Spleen (tissue), 11 donors: Measurements from ENCODE around the gene FGD4. TPM values are rescaled to one million over a fixed set of nuclear protein-coding genes. Genes with fewer than 3 reads are reported as not detected.
A peak's percentile ranks its signal among the peaks of the same experiment; 100 is the strongest.

Source experiments
- DNase-seq: peaks from one replicate; pipeline ENCODE4 v3.0.0-alpha.2; 2020
- H3K27ac ChIP-seq, 8 donors: fragments of 200-600 bp; sonication (generic) in 7 of 8; 1 replicate in 4 of 8; 2 replicates in 4 of 8; pipeline versions ENCODE4 v1.5.0 to v1.8.0; 2016 to 2021; ENCODE audit warnings: inconsistent platforms in 4 of 8, mild to moderate bottlenecking in 4 of 8, moderate library complexity in 1 of 8
- H3K27me3 ChIP-seq, 7 donors: fragments of 200-600 bp; sonication (generic) in 6 of 7; replicated peaks in 1 of 7; 1 replicate in 4 of 7; 2 replicates in 3 of 7; pipeline versions ENCODE4 v1.5.0 to v1.8.0; 2016 to 2021; ENCODE audit warnings: inconsistent platforms in 3 of 7, mild to moderate bottlenecking in 1 of 7
- H3K36me3 ChIP-seq, 6 donors: fragments of 200-600 bp; sonication (generic) in 5 of 6; 1 replicate in 4 of 6; 2 replicates in 2 of 6; pipeline versions ENCODE4 v1.5.0 to v1.8.0; 2016 to 2021; ENCODE audit warnings: inconsistent platforms in 2 of 6
- H3K4me1 ChIP-seq, 6 donors: fragments of 200-600 bp; sonication (generic) in 5 of 6; 1 replicate in 3 of 6; 2 replicates in 3 of 6; pipeline versions ENCODE4 v1.5.0 to v1.8.0; 2016 to 2021; ENCODE audit warnings: inconsistent platforms in 3 of 6
- H3K4me3 ChIP-seq, 8 donors: fragments of 200-600 bp; sonication (generic) in 7 of 8; 1 replicate in 4 of 8; 2 replicates in 4 of 8; pipeline versions ENCODE4 v1.5.0 to v1.8.0; 2016 to 2021; ENCODE audit warnings: inconsistent platforms in 4 of 8, mild to moderate bottlenecking in 4 of 8, moderate library complexity in 2 of 8
- H3K9me3 ChIP-seq, 8 donors: fragments of 200-600 bp; sonication (generic) in 7 of 8; 1 replicate in 4 of 8; 2 replicates in 4 of 8; pipeline versions ENCODE4 v1.5.0 to v1.8.0; 2016 to 2021; ENCODE audit warnings: inconsistent platforms in 4 of 8
- CTCF ChIP-seq, 11 experiments: fragments of 200-600 bp in 7 of 11; fragments of 450-650 bp in 4 of 11; sonication (generic) in 4 of 11; IDR thresholded peaks in 8 of 11; conservative IDR thresholded peaks in 3 of 11; 1 replicate in 7 of 11; 2 replicates in 4 of 11; pipeline versions ENCODE4 v1.4.0 to v1.8.0; 2016 to 2021; ENCODE audit warnings: antibody characterized with exemption in 11 of 11, inconsistent platforms in 4 of 11, mild to moderate bottlenecking in 1 of 11
- POLR2A ChIP-seq, 3 donors: fragments of 450-650 bp; IDR thresholded peaks; one replicate each; pipeline ENCODE4 v1.5.1; 2017; ENCODE audit warnings: antibody characterized with exemption in 3 of 3, mild to moderate bottlenecking in 1 of 3
- POLR2AphosphoS5 ChIP-seq, 3 donors: sonication (generic); formaldehyde crosslinking; IDR thresholded peaks; one replicate each; pipeline ENCODE4 v1.5.1; 2017; ENCODE audit warnings: antibody characterized with exemption in 3 of 3
- WGBS, 5 donors: extraction: QIAGEN DNeasy Blood & Tissue Kit in 3 of 5; methylation state at CpG; one replicate each; pipeline versions ENCODE4 v1.1.5 to v1.1.7; 2013 to 2018; 5-methylcytosine and 5-hydroxymethylcytosine counted together
- intact Hi-C: fragments of 100-400 bp; cut with DNase I; formaldehyde crosslinking; loops from one replicate; pipeline ENCODE4 v1.15.0; 2023; ENCODE audit warnings: low total_unique reads
- polyA plus RNA-seq, 3 donors: library from polyadenylated mRNA; stranded (reverse); fragments of 200-250 nt; gene quantifications; one replicate each; pipeline ENCODE4 v1.2.1, GENCODE V29; 2013
- total RNA-seq, 7 donors: library from RNA; depleted of rRNA in 3 of 7; stranded (reverse); fragments of >200 nt in 3 of 7; fragmentation: NEBNext Ultra II Directional in 4 of 7; extraction: Animal tissue kit (Norgen Biotek cat#: 25700) in 4 of 7; gene quantifications; one replicate each; pipeline versions ENCODE4 v1.1.0 to v1.2.1, GENCODE V29; 2016 to 2021
- donor health status: healthy with polysubstance abuse.
- donor health status: DM: no; HTN: no; CAD: no; lungs with moderate emphysema.
- donor health status: DM: no; HTN: no; CAD: no.
- donor health status: Bipolar disorder and iron deficiency.
- donor health status: healthy.
- donor health status: DM: no; HTN: no; CAD: no.
- donor health status: DM: yes; HTN: yes; CAD: no.

FGD4 gene
- total and polyA plus RNA-seq, 10 donors = 1.0 to 44.4 (median 25.7) TPM

GRCh38 chr12:32574585-32574984, 175.2 kb downstream of the FGD4 start:
- no peaks in the 10 kb centered on the region for H3K9me3 ChIP-seq
- H3K4me3 ChIP-seq = no peak overlapping the region
- intact Hi-C loops = no loop called here
- no peak overlapping the region for H3K27ac ChIP-seq
- TF ChIP-seq CTCF (IDR thresholded peaks at IDR 0.05 in 8 of 11, conservative IDR thresholded peaks at IDR 0.05 in 3 of 11) (no peak), POLR2AphosphoS5 (IDR thresholded peaks at IDR 0.05) (no peak), POLR2A (IDR thresholded peaks at IDR 0.05) (no peak)
- peaks cover 0 to 40% (median 2%) of the 10 kb centered on the region in 6 donors for H3K36me3 ChIP-seq
- H3K4me1 ChIP-seq = peaks cover 0 to 11% (median 0%) of the 10 kb centered on the region in 6 donors
- DNase-seq = no peak
- no peaks in the 10 kb centered on the region for H3K27me3 ChIP-seq
- 92 to 100% (median 93%) methylated on average over 1 of the region's 1 CpG for WGBS, 5 donors

GRCh38 chr12:32577328-32577727, 178.0 kb downstream of the FGD4 start:
- no peak for DNase-seq
- 60 to 74% (median 66%) methylated on average over 2 of the region's 2 CpGs for WGBS, 5 donors
- TF ChIP-seq CTCF (IDR thresholded peaks at IDR 0.05 in 8 of 11, conservative IDR thresholded peaks at IDR 0.05 in 3 of 11) (no peak), POLR2A (IDR thresholded peaks at IDR 0.05) (no peak), POLR2AphosphoS5 (IDR thresholded peaks at IDR 0.05) (no peak)
- Histone ChIP-seq H3K27ac (no peak overlapping the region), H3K27me3 (no peaks in the 10 kb centered on the region), H3K4me3 (no peak overlapping the region), H3K4me1 (peaks cover 0 to under 1% (median 0%) of the 10 kb centered on the region in 6 donors), H3K36me3 (peaks cover 0 to 59% (median 6%) of the 10 kb centered on the region in 6 donors), H3K9me3 (no peaks in the 10 kb centered on the region)
- intact Hi-C loops = no loop called here

- peaks cover 0 to 36% (median 8%) of the 10 kb centered on the region in 6 donors for H3K4me1 ChIP-seq
- H3K4me3 ChIP-seq = no peak overlapping the region
- no peaks in the 10 kb centered on the region for H3K27me3 ChIP-seq
- TF ChIP-seq CTCF (IDR thresholded peaks at IDR 0.05 in 8 of 11, conservative IDR thresholded peaks at IDR 0.05 in 3 of 11) = no peak
- TF ChIP-seq POLR2A (IDR thresholded peaks at IDR 0.05) = no peak
- no peak for TF ChIP-seq POLR2AphosphoS5 (IDR thresholded peaks at IDR 0.05)
- H3K27ac ChIP-seq = no peak overlapping the region
- intact Hi-C loops = no loop called here
- peaks cover 0 to 56% (median 7%) of the 10 kb centered on the region in 6 donors for H3K36me3 ChIP-seq
- no peaks in the 10 kb centered on the region for H3K9me3 ChIP-seq
- 82 to 91% (median 87%) methylated on average over 1 of the region's 1 CpG for WGBS, 5 donors
- DNase-seq = no peak
Observed at GRCh38 chr12:32583534-32583933, 184.2 kb downstream of the FGD4 start.

- H3K27me3 ChIP-seq = no peaks in the 10 kb centered on the region
- intact Hi-C loops = no loop called here
- no peak overlapping the region for H3K4me3 ChIP-seq
- H3K9me3 ChIP-seq = no peaks in the 10 kb centered on the region
- no peak for TF ChIP-seq POLR2AphosphoS5 (IDR thresholded peaks at IDR 0.05)
- TF ChIP-seq POLR2A (IDR thresholded peaks at IDR 0.05) = no peak
- no peak for TF ChIP-seq CTCF (IDR thresholded peaks at IDR 0.05 in 8 of 11, conservative IDR thresholded peaks at IDR 0.05 in 3 of 11)
- H3K36me3 ChIP-seq = peaks cover 0 to 39% (median 4%) of the 10 kb centered on the region in 6 donors
- DNase-seq = no peak
- H3K4me1 ChIP-seq = peaks cover 0 to 56% (median 17%) of the 10 kb centered on the region in 6 donors
- H3K27ac ChIP-seq = peak overlapping the region in 4 of 8 donors; percentile 20 to 90 (median 64)
- WGBS, 5 donors = 86 to 95% (median 90%) methylated on average over 5 of the region's 5 CpGs
Observed at GRCh38 chr12:32585680-32586079, 186.3 kb downstream of the FGD4 start.
